ENCODE results near the gene RAB28.

Gene RAB28

GRCh38 chr4:13484122-13484748 is at the start of gene RAB28:
TSS of gene RAB28 (minus strand) at chr4:13484340.
- peak; percentile 93 for DNase-seq

GRCh38 chr4:13531625-13531998 is 47.5 kb upstream of the RAB28 start:
- no peak for DNase-seq

- DNase-seq, result no peak
Observed at GRCh38 chr4:13530823-13531624, 46.9 kb upstream of the RAB28 start.

- DNase-seq, result no peak
Observed at GRCh38 chr4:13529128-13529919, 45.2 kb upstream of the RAB28 start.

- no peak for DNase-seq
Observed at GRCh38 chr4:13528821-13529127, 44.6 kb upstream of the RAB28 start.

- no peak for DNase-seq
Observed at GRCh38 chr4:13527981-13528820, 44.1 kb upstream of the RAB28 start.

- no peak for DNase-seq
Observed at GRCh38 chr4:13527192-13527980, 43.2 kb upstream of the RAB28 start.

- DNase-seq, result no peak
Observed at GRCh38 chr4:13526658-13527057, 42.5 kb upstream of the RAB28 start.

GRCh38 chr4:13525606-13526281 is 41.6 kb upstream of the RAB28 start:
- DNase-seq, result no peak

- no peak for DNase-seq
Observed at GRCh38 chr4:13524504-13525243, 40.5 kb upstream of the RAB28 start.

GRCh38 chr4:13523591-13524503 is 39.7 kb upstream of the RAB28 start:
- no peak for DNase-seq

- no peak for DNase-seq
Observed at GRCh38 chr4:13523105-13523477, 39.0 kb upstream of the RAB28 start.

- DNase-seq, result no peak
Observed at GRCh38 chr4:13522282-13523104, 38.4 kb upstream of the RAB28 start.

- no peak for DNase-seq
Observed at GRCh38 chr4:13521047-13521446, 36.9 kb upstream of the RAB28 start.

- no peak for DNase-seq
Observed at GRCh38 chr4:13516315-13516860, 32.2 kb upstream of the RAB28 start.

- no peak for DNase-seq
Observed at GRCh38 chr4:13515268-13515667, 31.1 kb upstream of the RAB28 start.

GRCh38 chr4:13514722-13515121 is 30.6 kb upstream of the RAB28 start:
- DNase-seq, result no peak

- DNase-seq, result no peak
Observed at GRCh38 chr4:13511101-13511500, 27.0 kb upstream of the RAB28 start.

GRCh38 chr4:13509442-13509841 is 25.3 kb upstream of the RAB28 start:
- no peak for DNase-seq

Measured in stimulated activated CD4-positive, alpha-beta T cell treated with anti-CD3 and anti-CD28 coated beads, Interleukin-4, amount 100 ng/mL, for 1 hour (primary cell).